ENCODE results near the gene BCL2L2. TPM values are rescaled to one million over a fixed set of nuclear protein-coding genes. Genes with fewer than 3 reads are reported as not detected.

BCL2L2 gene
- total RNA-seq, 1 donor from 2014 or later, result 5.7 TPM

DNA sequence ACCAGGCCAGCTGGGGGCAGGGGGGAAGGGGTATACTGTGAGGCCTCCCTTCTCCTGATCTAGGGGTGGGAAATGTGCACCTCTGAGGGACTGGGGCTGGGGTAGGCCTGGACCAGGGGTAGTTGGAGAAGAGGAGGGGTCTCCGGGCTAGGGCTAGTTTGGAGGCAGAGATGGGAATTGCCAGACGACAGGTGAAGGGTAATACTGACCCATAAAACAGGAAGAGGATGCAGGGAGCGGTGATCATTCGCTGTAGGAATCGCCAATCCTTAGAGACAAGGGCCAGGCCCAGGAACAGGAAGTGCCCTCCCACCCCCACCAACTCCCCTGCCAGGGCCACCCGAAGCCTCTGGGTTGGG lies 41.6 kb downstream of the BCL2L2 start:
- intact Hi-C loops (cut with micrococcal nuclease), result no loop called here
- H3K4me3 Mint-ChIP-seq, result no peak overlapping the region
- peaks cover 4% of the 10 kb centered on the region for H3K4me1 Mint-ChIP-seq
- H3K27me3 Mint-ChIP-seq, result peaks cover 25% of the 10 kb centered on the region
- no peaks in the 10 kb centered on the region for H3K9me3 Mint-ChIP-seq
- DNase-seq, result no peak
- no peaks in the 10 kb centered on the region for H3K36me3 Mint-ChIP-seq (ENCODE audit: low read depth)
- no peak overlapping the region for H3K27ac Mint-ChIP-seq

DNA sequence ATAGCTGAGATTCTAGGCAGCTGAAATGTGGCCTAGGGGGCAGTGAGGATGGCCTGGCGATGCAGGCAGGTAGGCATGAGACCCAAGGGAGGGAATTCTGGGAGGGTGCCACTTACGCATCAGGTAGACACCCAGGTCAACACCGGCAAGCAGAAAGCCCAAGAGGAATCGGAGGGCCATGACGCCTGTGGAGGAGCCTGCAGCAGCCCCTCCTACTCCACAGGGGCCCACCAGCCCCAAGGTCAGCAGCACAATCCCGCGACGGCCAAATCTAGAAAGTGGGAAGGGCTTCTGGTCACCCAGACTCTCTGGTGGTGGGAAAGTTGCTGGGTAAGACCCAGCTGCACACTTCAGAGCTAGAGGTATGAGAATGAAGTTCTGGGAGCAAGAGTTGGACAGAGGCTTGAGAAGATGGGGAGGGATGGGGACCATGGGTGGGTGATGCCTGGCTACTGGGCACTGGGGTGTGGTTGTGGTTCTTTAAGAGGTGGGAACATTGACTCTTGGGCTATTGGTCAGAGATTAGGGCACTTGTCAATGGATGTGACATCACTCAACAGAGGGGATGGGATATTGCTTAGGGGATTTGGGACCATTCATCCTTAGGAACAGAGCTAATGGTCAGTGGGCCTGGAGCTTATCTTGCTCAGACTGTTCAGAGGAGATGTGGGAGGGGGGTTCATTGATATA lies 42.7 kb downstream of the BCL2L2 start:
- Mint-ChIP-seq H3K27me3 (peaks cover 32% of the 10 kb centered on the region), H3K36me3 (ENCODE audit: low read depth) (no peaks in the 10 kb centered on the region), H3K4me1 (peaks cover 4% of the 10 kb centered on the region), H3K27ac (no peak overlapping the region), H3K4me3 (no peak overlapping the region), H3K9me3 (no peaks in the 10 kb centered on the region)
- intact Hi-C loops (cut with micrococcal nuclease), result no loop called here
- DNase-seq, result no peak

DNA sequence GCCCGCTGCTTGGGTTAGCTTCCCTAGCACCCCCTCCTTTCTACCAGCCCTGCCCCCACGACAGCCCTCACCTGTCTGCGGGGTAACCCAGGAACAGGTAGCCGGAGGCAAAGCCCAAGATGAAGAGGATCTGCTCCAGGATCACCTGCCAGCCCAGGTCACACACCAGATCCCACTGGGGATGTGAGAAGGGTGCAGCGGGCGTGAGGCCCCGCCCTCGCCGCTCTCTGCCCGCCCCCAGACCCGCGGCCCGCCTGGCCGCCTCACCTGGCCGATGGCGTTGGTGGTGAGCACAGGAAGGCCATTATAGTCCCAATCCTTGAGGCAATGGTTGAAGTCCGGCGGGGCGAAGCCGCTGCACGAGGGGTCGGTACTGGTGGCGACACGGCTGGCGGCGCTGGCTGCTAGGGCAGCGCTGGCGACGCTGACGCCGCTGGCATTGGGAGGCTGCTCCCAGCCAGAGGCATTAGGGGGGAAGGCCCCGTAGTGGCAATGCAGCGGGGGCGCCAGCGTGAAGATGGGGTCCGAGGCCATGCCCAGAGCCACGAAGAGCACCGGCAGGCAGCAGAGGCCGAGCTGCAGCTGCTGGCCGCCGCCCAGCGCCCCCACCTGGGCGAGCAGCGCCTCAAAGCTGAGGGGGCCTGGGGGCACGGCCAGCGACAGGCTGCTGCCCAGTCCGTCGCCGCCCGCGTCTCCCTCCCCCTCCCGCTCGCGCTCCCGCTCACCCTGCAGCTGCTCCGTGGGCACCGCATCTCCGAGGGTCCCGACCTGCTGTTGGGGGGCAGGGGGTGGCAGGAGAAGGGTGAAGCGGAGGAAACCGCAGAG lies 45.3 kb downstream of the BCL2L2 start:
- Mint-ChIP-seq H3K4me1 (peaks cover 4% of the 10 kb centered on the region), H3K36me3 (ENCODE audit: low read depth) (no peaks in the 10 kb centered on the region), H3K27me3 (peaks cover 42% of the 10 kb centered on the region), H3K9me3 (no peaks in the 10 kb centered on the region), H3K4me3 (peak overlapping the region; percentile 78), H3K27ac (no peak overlapping the region)
- no peak for DNase-seq
- intact Hi-C loops (cut with micrococcal nuclease), result loop anchor here (2.0 kb wide), 1 partner anchor 23 kb away; no protein-coding TSS in a partner anchor

DNA sequence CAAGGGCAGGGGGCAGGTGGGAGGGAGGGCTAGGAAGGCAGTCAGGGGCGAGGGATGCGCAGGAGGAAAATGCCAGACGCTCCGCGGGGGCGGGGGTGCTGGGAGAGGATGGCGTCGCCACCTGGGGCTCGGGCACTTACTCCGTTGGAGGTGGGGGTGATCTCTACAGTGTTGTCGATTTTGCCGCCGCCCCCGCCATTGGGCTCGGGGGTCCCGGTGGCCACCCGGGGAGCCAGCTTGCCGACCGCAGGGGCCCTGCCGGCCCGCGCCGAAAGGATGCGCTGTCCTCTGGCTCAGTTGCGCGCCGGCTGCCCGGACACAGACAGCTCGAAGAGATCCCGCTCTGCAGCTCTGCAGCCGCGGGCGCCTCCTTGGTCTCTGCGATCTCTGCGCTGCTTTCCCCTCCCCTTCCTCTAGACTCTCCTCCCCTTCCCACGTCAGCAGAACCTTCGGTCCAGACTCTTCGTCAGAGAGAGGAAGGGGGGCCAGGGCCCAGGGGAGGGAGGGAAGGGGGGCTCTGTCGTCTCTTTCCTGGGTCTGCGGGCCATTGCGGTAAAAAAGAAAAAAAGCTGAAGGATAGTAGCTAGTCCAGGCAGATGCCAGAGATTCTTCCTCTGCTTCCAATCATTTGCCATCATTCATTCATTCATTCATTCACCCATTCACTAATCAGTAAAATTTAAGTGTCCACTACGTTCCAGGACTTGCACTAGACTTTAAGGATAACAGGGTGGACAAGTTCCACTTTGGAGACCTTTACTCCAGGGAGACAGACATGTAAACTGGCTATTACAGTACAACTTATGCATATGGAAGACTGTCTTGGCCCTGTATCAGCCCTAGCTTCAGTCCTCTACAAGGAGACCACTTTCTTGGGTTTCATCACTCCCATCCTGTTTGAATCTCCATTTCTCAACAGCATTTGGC lies 46.1 kb downstream of the BCL2L2 start, which contains the start of gene SLC22A17:
Gene SLC22A17 (minus strand): TSS at position 382 of the 927 bp plus-strand sequence.
- intact Hi-C loops (cut with micrococcal nuclease), result loop anchor here (2.0 kb wide), 1 partner anchor 24 kb away; no protein-coding TSS in a partner anchor
- no peaks in the 10 kb centered on the region for H3K36me3 Mint-ChIP-seq (ENCODE audit: low read depth)
- peak; percentile 83 for DNase-seq
- peak within 1 kb of the TSS; percentile 78 for H3K4me3 Mint-ChIP-seq
- peaks cover 42% of the 10 kb centered on the region for H3K27me3 Mint-ChIP-seq
- no peak within 1 kb of the TSS for H3K27ac Mint-ChIP-seq
- peaks cover 4% of the 10 kb centered on the region for H3K4me1 Mint-ChIP-seq
- no peaks in the 10 kb centered on the region for H3K9me3 Mint-ChIP-seq

DNA sequence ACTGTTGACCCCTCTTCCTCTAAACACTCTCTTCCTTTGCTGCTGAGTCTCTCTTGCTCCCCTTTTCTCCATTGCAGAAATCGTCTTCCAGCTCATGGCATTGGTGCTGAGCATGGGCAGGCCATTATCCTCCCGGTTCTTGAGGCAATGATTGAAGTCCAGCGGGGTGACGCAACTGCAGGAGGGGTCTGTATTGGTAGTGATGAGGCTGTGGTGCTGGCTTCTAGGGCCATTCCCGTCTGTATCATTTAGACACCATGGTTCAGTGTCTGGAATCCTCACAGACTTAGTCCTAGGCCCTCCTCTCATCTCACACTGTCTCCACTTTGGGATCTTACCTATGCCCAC lies 46.8 kb downstream of the BCL2L2 start:
- no peak for DNase-seq
- peaks cover 4% of the 10 kb centered on the region for H3K4me1 Mint-ChIP-seq
- intact Hi-C loops (cut with micrococcal nuclease), result loop anchor here (2.0 kb wide), 1 partner anchor 25 kb away; no protein-coding TSS in a partner anchor
- peak overlapping the region; percentile 78 for H3K4me3 Mint-ChIP-seq
- peaks cover 42% of the 10 kb centered on the region for H3K27me3 Mint-ChIP-seq
- H3K27ac Mint-ChIP-seq, result no peak overlapping the region
- no peaks in the 10 kb centered on the region for H3K36me3 Mint-ChIP-seq (ENCODE audit: low read depth)
- no peaks in the 10 kb centered on the region for H3K9me3 Mint-ChIP-seq

DNA sequence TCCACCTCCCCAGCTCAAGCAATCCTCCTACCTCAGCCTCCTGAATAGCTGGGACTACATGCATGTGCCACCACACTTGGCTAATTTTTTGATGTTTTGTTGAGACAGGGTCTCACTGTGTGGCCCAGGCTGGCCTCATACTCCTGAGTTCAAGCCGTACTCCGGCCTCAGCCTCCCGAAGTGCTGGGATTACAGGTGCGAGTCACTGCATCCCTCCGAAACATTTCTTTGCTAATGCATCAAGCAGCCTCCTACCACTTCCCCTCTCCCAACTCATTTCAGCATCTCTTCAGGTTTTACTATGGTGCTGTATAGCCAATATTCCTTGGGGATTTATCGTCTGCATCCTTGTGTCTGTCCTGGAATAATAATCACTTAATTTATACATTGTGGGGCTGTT lies 48.4 kb downstream of the BCL2L2 start:
- Mint-ChIP-seq H3K36me3 (ENCODE audit: low read depth) (no peaks in the 10 kb centered on the region), H3K4me1 (peaks cover 4% of the 10 kb centered on the region), H3K27me3 (peaks cover 40% of the 10 kb centered on the region), H3K4me3 (no peak overlapping the region), H3K9me3 (no peaks in the 10 kb centered on the region), H3K27ac (no peak overlapping the region)
- DNase-seq, result no peak
- intact Hi-C loops (cut with micrococcal nuclease), result no loop called here

DNA sequence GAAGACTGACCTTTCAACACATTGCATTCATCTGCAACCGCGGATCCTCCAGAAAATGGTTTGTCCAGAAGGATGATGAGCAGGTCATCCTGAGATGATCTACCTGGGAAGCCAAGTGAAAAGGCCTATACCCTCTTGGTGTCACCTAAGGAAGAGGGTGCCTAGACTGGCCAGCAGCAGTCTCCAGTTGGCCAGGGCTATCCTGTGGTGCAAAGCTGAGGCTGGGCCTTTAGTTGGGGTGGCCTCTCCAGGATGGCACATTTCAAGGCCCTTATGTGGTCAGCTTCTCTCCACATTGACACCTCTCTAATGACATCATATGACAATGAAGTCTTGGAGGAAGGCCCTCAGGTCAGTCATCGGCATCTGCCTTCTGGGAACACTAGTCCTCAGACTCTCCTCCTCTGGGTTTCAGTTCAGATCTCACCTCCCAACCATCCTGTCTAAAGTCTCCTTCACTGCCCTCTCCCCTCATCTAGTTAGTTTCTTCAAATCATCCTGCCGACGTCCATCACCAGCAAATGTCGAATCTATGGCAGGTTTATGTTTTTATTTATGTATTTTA lies 49.3 kb downstream of the BCL2L2 start:
- Mint-ChIP-seq H3K4me3 (no peak overlapping the region), H3K9me3 (no peaks in the 10 kb centered on the region), H3K4me1 (peaks cover 2% of the 10 kb centered on the region), H3K27me3 (peaks cover 33% of the 10 kb centered on the region), H3K36me3 (ENCODE audit: low read depth) (no peaks in the 10 kb centered on the region), H3K27ac (no peak overlapping the region)
- no peak for DNase-seq
- intact Hi-C loops (cut with micrococcal nuclease), result no loop called here

DNA sequence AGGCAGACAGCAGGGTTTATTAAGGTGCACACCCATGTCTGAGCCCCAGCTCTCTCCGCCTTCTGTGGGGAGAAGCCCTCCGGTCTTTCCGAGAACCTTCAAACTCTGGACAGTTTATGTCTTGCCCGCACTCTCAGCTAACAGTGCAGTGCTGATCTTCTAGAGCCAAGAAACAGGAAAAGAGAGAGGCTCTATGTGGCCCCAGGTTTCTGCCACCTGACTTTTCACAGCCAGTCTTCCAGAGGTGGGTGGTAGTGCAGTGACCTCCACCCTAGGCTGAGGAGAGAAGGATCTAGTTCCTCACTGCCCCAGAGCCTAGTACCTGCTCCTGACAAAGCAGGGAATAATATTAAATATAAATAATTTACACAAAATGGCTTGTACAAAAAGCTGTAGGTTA lies 50.0 kb downstream of the BCL2L2 start:
- no peaks in the 10 kb centered on the region for H3K9me3 Mint-ChIP-seq
- H3K27ac Mint-ChIP-seq, result no peak overlapping the region
- H3K4me1 Mint-ChIP-seq, result peaks cover 2% of the 10 kb centered on the region
- H3K27me3 Mint-ChIP-seq, result peaks cover 32% of the 10 kb centered on the region
- DNase-seq, result no peak
- no peaks in the 10 kb centered on the region for H3K36me3 Mint-ChIP-seq (ENCODE audit: low read depth)
- H3K4me3 Mint-ChIP-seq, result no peak overlapping the region
- intact Hi-C loops (cut with micrococcal nuclease), result no loop called here

DNA sequence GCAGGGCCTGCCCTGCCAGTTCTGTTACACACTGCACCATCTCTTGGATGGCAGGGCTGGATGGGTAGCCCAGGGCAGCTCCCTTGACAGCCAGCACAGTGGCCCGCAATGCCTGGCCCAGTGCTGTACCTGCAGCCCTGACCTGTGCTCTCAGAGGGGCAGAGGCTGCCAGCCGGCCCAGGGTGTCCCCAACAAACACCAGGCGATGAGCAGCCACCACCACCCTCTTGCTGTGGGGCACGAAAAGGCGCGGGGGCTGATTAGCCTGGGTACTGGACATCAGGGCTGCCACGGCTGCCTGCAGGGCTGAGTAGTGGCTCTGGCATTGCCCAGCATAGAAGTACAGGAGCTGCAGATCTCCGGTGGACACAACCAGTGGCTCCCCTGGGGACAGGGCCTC lies 50.6 kb downstream of the BCL2L2 start:
- H3K27me3 Mint-ChIP-seq, result peaks cover 35% of the 10 kb centered on the region
- intact Hi-C loops (cut with micrococcal nuclease), result no loop called here
- DNase-seq, result no peak
- H3K36me3 Mint-ChIP-seq (ENCODE audit: low read depth), result no peaks in the 10 kb centered on the region
- H3K4me1 Mint-ChIP-seq, result peaks cover 2% of the 10 kb centered on the region
- no peaks in the 10 kb centered on the region for H3K9me3 Mint-ChIP-seq
- H3K4me3 Mint-ChIP-seq, result no peak overlapping the region
- no peak overlapping the region for H3K27ac Mint-ChIP-seq

DNA sequence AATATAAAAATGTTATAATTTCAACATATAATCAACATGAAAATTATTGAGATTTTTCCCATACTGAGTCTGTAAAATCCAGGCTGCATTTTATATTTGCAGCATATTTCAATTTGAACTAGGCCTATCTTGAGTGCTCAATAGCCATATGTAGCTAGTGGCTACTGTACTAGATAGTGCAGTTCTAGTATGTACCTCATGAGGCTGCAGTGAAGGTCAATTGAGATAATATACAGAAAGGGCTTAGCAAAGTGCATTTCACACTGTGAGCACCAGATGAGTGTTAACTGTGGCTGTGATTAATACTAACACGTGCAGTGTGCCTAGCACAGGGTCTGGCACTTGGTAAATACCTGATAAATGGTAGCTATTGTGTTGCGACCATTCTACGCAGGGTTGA lies 51.4 kb downstream of the BCL2L2 start:
- H3K4me3 Mint-ChIP-seq, result no peak overlapping the region
- intact Hi-C loops (cut with micrococcal nuclease), result no loop called here
- DNase-seq, result no peak
- H3K4me1 Mint-ChIP-seq, result peaks cover under 1% of the 10 kb centered on the region
- H3K9me3 Mint-ChIP-seq, result no peaks in the 10 kb centered on the region
- no peaks in the 10 kb centered on the region for H3K36me3 Mint-ChIP-seq (ENCODE audit: low read depth)
- H3K27ac Mint-ChIP-seq, result no peak overlapping the region
- H3K27me3 Mint-ChIP-seq, result peaks cover 33% of the 10 kb centered on the region

DNA sequence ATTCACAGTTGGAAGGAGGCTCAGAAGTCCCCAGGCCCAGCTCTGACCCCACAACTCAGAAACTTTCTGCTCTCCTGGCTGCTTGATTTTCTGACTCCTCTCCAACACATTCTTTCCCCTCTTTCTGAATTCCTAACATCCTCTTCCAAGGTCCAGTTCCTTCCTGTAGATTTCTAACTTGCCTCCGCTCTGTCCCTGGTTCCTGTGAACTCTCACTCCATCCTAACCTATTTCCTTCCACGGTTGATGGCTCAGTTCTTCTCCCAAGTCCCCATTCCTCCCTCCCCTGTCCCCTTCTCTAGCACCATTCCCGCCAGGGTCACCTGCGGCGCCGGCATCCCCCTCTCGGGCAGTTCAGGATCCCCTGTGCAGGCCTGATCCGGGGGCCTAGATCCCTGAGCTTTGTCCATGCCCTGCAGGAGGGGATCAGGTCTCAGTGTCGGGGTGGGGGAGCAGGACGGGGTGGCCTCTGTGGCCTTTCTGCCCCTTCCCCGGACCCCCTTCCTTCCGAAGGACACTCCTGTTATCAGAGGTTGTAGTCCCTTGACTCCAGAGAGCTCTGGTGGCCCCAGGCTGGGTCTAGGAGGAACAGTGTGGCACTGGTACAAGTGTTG lies 52.0 kb downstream of the BCL2L2 start:
- Mint-ChIP-seq H3K4me3 (no peak overlapping the region), H3K9me3 (no peaks in the 10 kb centered on the region), H3K27me3 (peaks cover 29% of the 10 kb centered on the region), H3K27ac (no peak overlapping the region), H3K4me1 (no peaks in the 10 kb centered on the region), H3K36me3 (ENCODE audit: low read depth) (no peaks in the 10 kb centered on the region)
- intact Hi-C loops (cut with micrococcal nuclease), result no loop called here
- DNase-seq, result no peak

DNA sequence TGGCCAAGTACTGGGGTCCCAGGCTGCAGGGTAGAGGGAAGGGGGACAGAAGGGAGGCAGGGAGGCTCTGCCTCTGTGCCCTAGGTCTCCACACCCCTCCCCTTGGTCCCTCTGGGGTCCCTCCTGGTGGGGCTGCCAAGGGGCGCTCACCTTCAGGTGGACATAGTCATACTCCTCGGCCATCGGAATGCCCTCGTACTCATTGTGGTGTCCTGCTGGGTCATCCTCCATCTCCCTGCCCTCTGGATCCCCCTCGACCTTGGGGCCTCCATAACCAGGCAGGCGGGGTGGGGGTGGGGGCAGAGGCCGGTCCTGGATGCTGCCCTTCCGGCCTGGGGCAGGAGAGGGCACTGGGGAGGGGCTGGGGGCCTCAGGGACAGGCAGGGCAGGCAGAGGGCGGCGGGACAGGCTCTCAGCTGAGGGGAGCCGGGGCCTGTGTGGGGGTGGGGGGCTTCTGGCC lies 52.6 kb downstream of the BCL2L2 start:
- intact Hi-C loops (cut with micrococcal nuclease), result no loop called here
- no peaks in the 10 kb centered on the region for H3K4me1 Mint-ChIP-seq
- DNase-seq, result no peak
- peaks cover 27% of the 10 kb centered on the region for H3K27me3 Mint-ChIP-seq
- no peaks in the 10 kb centered on the region for H3K9me3 Mint-ChIP-seq
- no peak overlapping the region for H3K4me3 Mint-ChIP-seq
- no peak overlapping the region for H3K27ac Mint-ChIP-seq
- no peaks in the 10 kb centered on the region for H3K36me3 Mint-ChIP-seq (ENCODE audit: low read depth)
